BE2C (cell line): Measurements from ENCODE around the gene SCN8A. TPM values are rescaled to one million over a fixed set of nuclear protein-coding genes. Genes with fewer than 3 reads are reported as not detected.
"Not testable (repeated sequence)": the region's sequence is repeated elsewhere in the genome, so short reads cannot be mapped to it uniquely, and the experiment has no call there.

ENCODE experiments used
- DNase-seq: peaks from one replicate; pipeline ENCODE4 v3.0.0-alpha.2; 2020
- H3K27me3 ChIP-seq: fragments of 250-450 bp; sonication (Bioruptor Pico); 2 replicates; pipeline ENCODE4 v1.5.1; 2020; ENCODE audit warnings: mild to moderate bottlenecking
- H3K36me3 ChIP-seq: fragments of 250-450 bp; sonication (Bioruptor Pico); 2 replicates; pipeline ENCODE4 v1.5.1; 2020; ENCODE audit warnings: mild to moderate bottlenecking
- H3K4me1 ChIP-seq: fragments of 250-450 bp; sonication (Bioruptor Pico); 2 replicates; pipeline ENCODE4 v1.5.1; 2020
- H3K4me3 ChIP-seq: 2 replicates; pipeline ENCODE4 v1.5.1; 2011; ENCODE audit warnings: low read depth, low read length
- H3K9me3 ChIP-seq: fragments of 250-450 bp; sonication (Bioruptor Pico); 2 replicates; pipeline ENCODE4 v1.5.1; 2020
- CTCF ChIP-seq: IDR thresholded peaks from 2 replicates; pipeline ENCODE4 v1.5.1; 2012; ENCODE audit warnings: mild to moderate bottlenecking, low read depth, low read length
- polyA plus RNA-seq: library from polyadenylated mRNA; unstranded; fragments of >200 nt; gene quantifications from one replicate; pipeline ENCODE4 v1.2.1, GENCODE V29; 2012; ENCODE audit warnings: low read depth, missing spikeins; ENCODE audit not compliant: insufficient read length, insufficient read depth

The SCN8A gene
- 17.6 TPM for polyA plus RNA-seq

GRCh38 chr12:51591016-51591901 is at the start of gene SCN8A:
Gene SCN8A (plus strand): TSS chr12:51591233. CDS start chr12:51662818, 71,585 bp downstream.
- Histone ChIP-seq H3K36me3 (no peaks in the 10 kb centered on the region), H3K27me3 (no peaks in the 10 kb centered on the region), H3K4me3 (peak within 1 kb of the TSS; percentile 91), H3K4me1 (peaks cover 3% of the 10 kb centered on the region; the same call in 1 of the 2 replicates), H3K9me3 (no peaks in the 10 kb centered on the region)
- TF ChIP-seq CTCF: no peak
- DNase-seq: peak; percentile 92

- Histone ChIP-seq H3K27me3 (no peaks in the 10 kb centered on the region), H3K9me3 (no peaks in the 10 kb centered on the region), H3K36me3 (no peaks in the 10 kb centered on the region), H3K4me1 (no peaks in the 10 kb centered on the region), H3K4me3 (no peak overlapping the region)
- DNase-seq: no peak
- no peak for TF ChIP-seq CTCF
These were observed 44.9 kb upstream of the SCN8A start for GRCh38 chr12:51546097-51546496.

- Histone ChIP-seq H3K9me3 (no peaks in the 10 kb centered on the region), H3K4me1 (no peaks in the 10 kb centered on the region), H3K4me3 (no peak overlapping the region), H3K36me3 (no peaks in the 10 kb centered on the region), H3K27me3 (no peaks in the 10 kb centered on the region)
- no peak for TF ChIP-seq CTCF
- no peak for DNase-seq
These were observed 43.4 kb upstream of the SCN8A start for GRCh38 chr12:51547606-51548005.

- Histone ChIP-seq H3K4me3 (no peak overlapping the region), H3K4me1 (no peaks in the 10 kb centered on the region), H3K36me3 (no peaks in the 10 kb centered on the region), H3K27me3 (no peaks in the 10 kb centered on the region), H3K9me3 (no peaks in the 10 kb centered on the region)
- no peak for DNase-seq
- no peak for TF ChIP-seq CTCF
These were observed 42.8 kb upstream of the SCN8A start for GRCh38 chr12:51548241-51548640.

- H3K9me3 ChIP-seq: no peaks in the 10 kb centered on the region
These were observed 41.4 kb upstream of the SCN8A start for GRCh38 chr12:51549637-51550036.

GRCh38 chr12:51568271-51569032 is 22.6 kb upstream of the SCN8A start:
- DNase-seq, H3K9me3 ChIP-seq, H3K4me3 ChIP-seq, H3K4me1 ChIP-seq, H3K27me3 ChIP-seq, H3K36me3 ChIP-seq: not testable (repeated sequence)

More at GRCh38 chr12:51549637-51550036, 41.4 kb upstream of the SCN8A start:
- H3K27me3 ChIP-seq: no peaks in the 10 kb centered on the region
- no peak overlapping the region for H3K4me3 ChIP-seq
- DNase-seq: no peak
- no peak for TF ChIP-seq CTCF
- H3K4me1 ChIP-seq: no peaks in the 10 kb centered on the region
- no peaks in the 10 kb centered on the region for H3K36me3 ChIP-seq
